GM23248 (cell line): ENCODE results near the gene ANKRD1. TPM values are rescaled to one million over a fixed set of nuclear protein-coding genes. Genes with fewer than 3 reads are reported as not detected.

Experiments used
- DNase-seq: peaks from one replicate; pipeline ENCODE4 v3.0.0-alpha.2; 2015
- H2AFZ ChIP-seq: fragments of 200-600 bp; sonication (generic); 2 replicates; pipeline ENCODE4 v1.6.1; 2016; ENCODE audit warnings: antibody characterized with exemption
- H3F3A ChIP-seq: fragments of 200-600 bp; sonication (generic); 2 replicates; pipeline ENCODE4 v1.6.1; 2016; ENCODE audit warnings: mild to moderate bottlenecking, antibody characterized with exemption, mixed run types; ENCODE audit not compliant: insufficient read depth
- H3K27ac ChIP-seq: fragments of 200-600 bp; sonication (generic); 2 replicates; pipeline ENCODE4 v1.5.1; 2016; ENCODE audit warnings: mild to moderate bottlenecking
- H3K27me3 ChIP-seq: fragments of 200-600 bp; sonication (generic); replicated peaks from 2 replicates; pipeline ENCODE4 v1.6.1; 2016; ENCODE audit warnings: mild to moderate bottlenecking; ENCODE audit not compliant: insufficient read depth
- H3K36me3 ChIP-seq: fragments of 200-600 bp; sonication (generic); 2 replicates; pipeline ENCODE4 v1.6.1; 2016; ENCODE audit warnings: low read depth, mild to moderate bottlenecking
- H3K4me1 ChIP-seq: fragments of 200-600 bp; sonication (generic); 2 replicates; pipeline ENCODE4 v1.6.1; 2016; ENCODE audit warnings: mild to moderate bottlenecking; ENCODE audit not compliant: insufficient read depth
- H3K4me2 ChIP-seq: fragments of 200-600 bp; sonication (generic); one replicate; pipeline ENCODE4 v1.6.1; 2016; ENCODE audit warnings: mild to moderate bottlenecking; ENCODE audit not compliant: unreplicated experiment
- H3K4me3 ChIP-seq: fragments of 200-600 bp; sonication (generic); 2 replicates; pipeline ENCODE4 v1.5.1; 2016; ENCODE audit warnings: mild to moderate bottlenecking
- H3K79me2 ChIP-seq: fragments of 200-600 bp; sonication (generic); 2 replicates; pipeline ENCODE4 v1.6.1; 2016; ENCODE audit warnings: mild to moderate bottlenecking; ENCODE audit not compliant: insufficient read depth
- H3K9ac ChIP-seq: fragments of 200-600 bp; sonication (generic); 2 replicates; pipeline ENCODE4 v1.6.1; 2016; ENCODE audit warnings: mild to moderate bottlenecking
- H3K9me2 ChIP-seq: fragments of 200-600 bp; sonication (generic); 2 replicates; pipeline ENCODE4 v1.6.1; 2016; ENCODE audit warnings: mixed run types, mild to moderate bottlenecking, moderate library complexity; ENCODE audit not compliant: insufficient read depth
- H3K9me3 ChIP-seq: fragments of 200-600 bp; sonication (generic); one replicate; pipeline ENCODE4 v1.6.1; 2017; ENCODE audit warnings: low read depth
- H4K20me1 ChIP-seq: fragments of 200-600 bp; sonication (generic); 2 replicates; pipeline ENCODE4 v1.6.0; 2016; ENCODE audit not compliant: insufficient read depth
- EZH2 ChIP-seq: fragments of 200-600 bp; sonication (generic); IDR thresholded peaks from 2 replicates; pipeline ENCODE4 v1.6.1; 2018; ENCODE audit warnings: antibody characterized with exemption, mild to moderate bottlenecking; ENCODE audit not compliant: insufficient read depth, poor library complexity, severe bottlenecking
- EZH2phosphoT487 ChIP-seq: fragments of 200-600 bp; sonication (generic); IDR thresholded peaks from 2 replicates; pipeline ENCODE4 v1.6.1; 2018; ENCODE audit warnings: antibody characterized with exemption, moderate library complexity, mild to moderate bottlenecking, low read depth; ENCODE audit not compliant: insufficient read depth
- WGBS, 2 experiments: methylation state at CpG; one replicate each; pipeline ENCODE4 v1.1.6; 2015 to 2017; ENCODE audit warnings: low lambda C conversion rate in 2 of 2, low coverage in 1 of 2; ENCODE audit errors: missing lambda C conversion rate in 2 of 2; 5-methylcytosine and 5-hydroxymethylcytosine counted together
- in situ Hi-C: fragments of 300-500 bp; cut with MboI; formaldehyde crosslinking; loops from 2 replicates; pipeline ENCODE4 v1.15.0; 2020
- polyA plus RNA-seq: library from polyadenylated mRNA; unstranded; fragments of >200 nt; fragmentation: Nextera tagmentation; extraction: Ambion mirVana; gene quantifications from 2 replicates; pipeline ENCODE4 v1.2.1, GENCODE V29; 2016
- total RNA-seq: library from RNA; depleted of rRNA; stranded (reverse); fragments of >200 nt; shearing (Covaris generic); gene quantifications from 2 replicates; pipeline ENCODE4 v1.2.3, GENCODE V29; 2014

Gene ANKRD1
- total and polyA plus RNA-seq, 2 experiments from 2014 or later = 3.6 to 10.9 TPM

DNA sequence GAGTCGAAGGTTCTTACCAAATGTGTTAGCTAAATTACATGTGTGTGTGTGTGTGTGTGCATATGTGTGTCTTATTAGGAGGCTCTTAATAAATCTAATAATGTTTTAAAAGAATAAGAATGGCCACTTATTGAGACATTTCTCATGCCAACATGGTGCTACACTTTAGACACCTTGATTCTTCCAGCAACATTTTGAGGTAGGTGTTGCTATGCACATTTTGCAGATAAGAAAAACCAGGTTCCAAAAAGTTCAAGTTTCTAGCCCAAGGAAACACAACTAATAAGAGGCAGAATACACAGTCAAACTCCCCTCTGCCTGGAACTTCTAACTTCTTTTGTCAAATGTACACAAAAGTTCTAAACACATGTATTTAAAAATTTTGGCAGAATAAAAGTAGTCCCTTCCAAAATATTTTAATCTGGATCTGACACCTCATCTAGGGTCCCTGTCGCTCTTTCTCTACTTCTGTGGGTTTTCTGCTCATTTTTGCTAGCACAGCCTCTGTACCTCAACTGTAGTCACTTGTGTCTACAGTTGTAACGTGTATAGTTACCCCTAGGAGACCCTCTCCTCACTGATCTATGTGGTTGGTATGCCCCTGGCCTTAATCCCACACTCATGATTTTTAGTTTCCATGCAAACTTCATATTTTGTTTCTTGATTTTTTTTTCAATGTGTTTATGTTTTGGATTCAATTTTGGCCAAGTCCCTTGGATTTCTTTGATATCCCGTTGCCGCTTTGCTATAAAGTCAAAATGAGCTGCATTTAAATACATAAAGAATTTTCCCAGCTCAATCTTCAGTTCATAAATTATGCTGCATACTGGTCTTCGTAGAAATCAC is 4.3 kb downstream of the ANKRD1 start:
- no peak overlapping the region for H3K9ac ChIP-seq
- no peak overlapping the region for H2AFZ ChIP-seq
- peaks cover 35% of the 10 kb centered on the region for H3K4me1 ChIP-seq
- no peaks in the 10 kb centered on the region for H3K79me2 ChIP-seq
- H3K36me3 ChIP-seq = no peaks in the 10 kb centered on the region
- H3K4me2 ChIP-seq = no peak overlapping the region
- no peak for DNase-seq
- no peak overlapping the region for H3K4me3 ChIP-seq
- H3K27ac ChIP-seq = no peak overlapping the region
- TF ChIP-seq EZH2 (no peak), EZH2phosphoT487 (no peak)
- H4K20me1 ChIP-seq = no peaks in the 10 kb centered on the region
- H3K9me3 ChIP-seq = no peaks in the 10 kb centered on the region
- H3K9me2 ChIP-seq = no peaks in the 10 kb centered on the region
- no peaks in the 10 kb centered on the region for H3F3A ChIP-seq
- H3K27me3 ChIP-seq = no peaks in the 10 kb centered on the region
- in situ Hi-C loops = no loop called here
- 86 to 87% methylated on average over 6 of the region's 6 CpGs for WGBS, 2 experiments

DNA sequence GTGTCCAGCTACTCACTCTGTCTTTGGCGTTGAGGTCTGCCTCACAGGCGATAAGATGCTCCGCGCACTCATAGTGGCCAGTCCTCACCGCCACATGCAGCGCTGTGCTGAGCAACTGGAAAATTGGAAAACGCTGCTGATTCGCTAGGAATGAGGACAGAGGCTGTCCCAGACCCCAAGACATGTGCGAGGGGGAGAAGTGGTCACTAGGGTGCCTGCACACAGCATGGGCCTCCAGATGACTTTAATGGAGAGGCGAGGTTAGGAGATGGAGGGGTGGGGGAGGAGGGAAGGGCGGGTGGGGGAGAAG is 5.2 kb downstream of the ANKRD1 start:
- Histone ChIP-seq H4K20me1 (no peaks in the 10 kb centered on the region), H3K4me2 (no peak overlapping the region), H3F3A (no peaks in the 10 kb centered on the region), H3K4me1 (peaks cover 27% of the 10 kb centered on the region), H3K36me3 (no peaks in the 10 kb centered on the region), H3K4me3 (no peak overlapping the region), H3K79me2 (no peaks in the 10 kb centered on the region), H3K9me3 (no peaks in the 10 kb centered on the region), H3K27ac (no peak overlapping the region), H3K9me2 (no peaks in the 10 kb centered on the region), H3K9ac (no peak overlapping the region), H3K27me3 (no peaks in the 10 kb centered on the region), H2AFZ (no peak overlapping the region)
- no peak for TF ChIP-seq EZH2
- no peak for TF ChIP-seq EZH2phosphoT487
- in situ Hi-C loops = no loop called here
- 79 to 90% methylated on average over 9 to 11 of the region's 11 CpGs for WGBS, 2 experiments
- DNase-seq = no peak

DNA sequence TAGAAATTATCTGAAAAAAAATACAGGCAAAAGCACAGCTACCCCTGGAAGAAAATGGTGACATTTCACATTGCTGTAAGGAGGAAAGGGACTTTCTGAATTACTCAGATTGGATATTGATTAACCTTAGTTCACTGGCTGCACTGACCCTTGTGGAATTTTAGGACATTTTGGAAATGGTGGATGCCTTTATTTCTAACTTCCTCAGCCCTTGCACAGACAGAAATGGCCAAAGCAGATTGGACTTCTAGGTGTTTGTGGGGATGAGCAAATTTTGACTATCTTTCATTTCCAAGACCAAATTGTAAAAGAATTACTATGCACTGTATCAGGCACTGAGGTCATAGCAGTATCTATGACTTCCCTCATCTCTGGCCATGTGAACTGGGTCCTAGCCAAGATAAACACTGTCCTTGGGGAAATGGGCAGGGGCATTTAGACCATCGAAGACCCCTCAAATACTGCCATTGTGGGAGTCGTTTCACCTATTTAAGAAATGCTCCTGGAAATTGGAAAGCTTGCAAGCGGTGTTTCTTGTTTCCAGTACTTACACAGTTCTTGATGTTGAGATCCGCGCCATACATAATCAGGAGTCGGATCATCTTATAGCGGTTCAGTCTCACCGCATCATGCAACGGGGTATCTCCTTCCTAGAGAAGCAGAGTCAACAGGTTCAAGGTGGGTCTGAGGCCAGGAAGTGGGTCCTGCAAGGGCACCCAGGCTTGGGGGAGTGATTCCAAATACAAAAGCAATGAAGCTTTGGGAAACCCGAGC is 5.7 kb downstream of the ANKRD1 start:
- Histone ChIP-seq H3K9ac (no peak overlapping the region), H3K9me2 (no peaks in the 10 kb centered on the region), H3K27me3 (no peaks in the 10 kb centered on the region), H3K36me3 (no peaks in the 10 kb centered on the region), H3K79me2 (no peaks in the 10 kb centered on the region), H3K27ac (no peak overlapping the region), H3K9me3 (no peaks in the 10 kb centered on the region), H3K4me3 (no peak overlapping the region), H2AFZ (no peak overlapping the region), H3K4me1 (peaks cover 21% of the 10 kb centered on the region), H3F3A (no peaks in the 10 kb centered on the region), H4K20me1 (no peaks in the 10 kb centered on the region), H3K4me2 (no peak overlapping the region)
- in situ Hi-C loops = no loop called here
- TF ChIP-seq EZH2 (no peak), EZH2phosphoT487 (no peak)
- DNase-seq = no peak
- WGBS, 2 experiments = 71 to 77% methylated on average over 10 of the region's 10 CpGs

DNA sequence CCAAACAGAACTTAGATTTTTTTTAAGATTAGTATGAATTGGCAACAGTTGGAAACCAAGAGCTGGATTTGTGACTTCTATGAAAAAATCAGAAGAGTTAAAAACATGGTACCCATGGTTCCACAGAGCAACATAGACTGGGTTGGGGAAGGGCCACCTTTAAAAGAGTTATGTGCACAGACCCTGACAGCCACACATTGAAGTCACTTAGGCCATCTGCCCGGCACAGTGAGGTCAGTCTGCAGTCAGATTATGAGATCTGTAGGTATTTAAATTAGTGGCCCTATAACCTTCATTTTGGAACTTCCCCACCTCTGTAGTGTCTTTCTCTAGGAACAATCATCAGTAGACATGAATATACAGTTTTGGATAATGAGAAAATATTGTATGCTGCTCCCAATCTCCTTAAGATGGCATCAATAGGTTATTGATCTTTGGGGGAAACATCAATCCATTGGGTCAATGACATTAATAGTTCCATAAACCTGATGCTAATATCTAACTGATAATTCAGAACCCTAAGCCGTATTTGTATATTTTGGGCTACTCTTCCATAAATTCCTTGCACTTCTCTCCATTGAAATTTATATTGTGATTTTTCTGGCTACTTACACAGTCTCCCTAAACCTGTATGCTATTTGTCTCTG is 7.0 kb downstream of the ANKRD1 start:
- TF ChIP-seq EZH2 = no peak
- TF ChIP-seq EZH2phosphoT487 = no peak
- no peaks in the 10 kb centered on the region for H3K9me3 ChIP-seq
- H3K9ac ChIP-seq = no peak overlapping the region
- no peak for DNase-seq
- H3K4me1 ChIP-seq = peaks cover 8% of the 10 kb centered on the region
- no peak overlapping the region for H3K4me3 ChIP-seq
- no peak overlapping the region for H2AFZ ChIP-seq
- H3K9me2 ChIP-seq = no peaks in the 10 kb centered on the region
- no peaks in the 10 kb centered on the region for H3F3A ChIP-seq
- no peaks in the 10 kb centered on the region for H4K20me1 ChIP-seq
- H3K27me3 ChIP-seq = no peaks in the 10 kb centered on the region
- no peaks in the 10 kb centered on the region for H3K36me3 ChIP-seq
- H3K4me2 ChIP-seq = no peak overlapping the region
- WGBS, 2 experiments = 92 to 96% methylated on average over 2 of the region's 2 CpGs
- in situ Hi-C loops = no loop called here
- no peak overlapping the region for H3K27ac ChIP-seq
- no peaks in the 10 kb centered on the region for H3K79me2 ChIP-seq
